Neural cell (in vitro differentiated cells): ENCODE results near the gene SMG6. TPM values are rescaled to one million over a fixed set of nuclear protein-coding genes. Genes with fewer than 3 reads are reported as not detected.

Source experiments
- H2AFZ ChIP-seq: fragments of 200-600, 300-800 bp; sonication (generic), shearing (Covaris generic); 2 replicates; pipeline ENCODE4 v1.6.0; 2014; ENCODE audit warnings: low read depth, mild to moderate bottlenecking, antibody characterized with exemption, low read length, moderate library complexity
- H3F3A ChIP-seq: fragments of 200-600 bp; shearing (Covaris generic); 2 replicates; pipeline ENCODE4 v1.6.1; 2016; ENCODE audit warnings: mild to moderate bottlenecking, moderate library complexity, mixed read lengths, antibody characterized with exemption, low read length; ENCODE audit not compliant: insufficient read depth, poor library complexity, severe bottlenecking
- H3K27ac ChIP-seq: fragments of 200-600, 300-800 bp; sonication (generic), shearing (Covaris generic); 2 replicates; pipeline ENCODE4 v1.5.1; 2014; ENCODE audit warnings: mild to moderate bottlenecking, low read length, moderate library complexity
- H3K27me3 ChIP-seq: fragments of 300-800, 200-600 bp; sonication (generic), shearing (Covaris generic); 2 replicates; pipeline ENCODE4 v1.6.0; 2014; ENCODE audit warnings: mild to moderate bottlenecking, low read depth, low read length, moderate library complexity; ENCODE audit not compliant: insufficient read depth
- H3K36me3 ChIP-seq: fragments of 300-800, 200-600 bp; sonication (generic), shearing (Covaris generic); 2 replicates; pipeline ENCODE4 v1.5.1; 2014; ENCODE audit warnings: mild to moderate bottlenecking, antibody characterized with exemption, low read length, moderate library complexity; ENCODE audit not compliant: insufficient read depth
- H3K4me2 ChIP-seq: fragments of 300-800, 200-600 bp; sonication (generic), shearing (Covaris generic); 2 replicates; pipeline ENCODE4 v1.6.0; 2014; ENCODE audit warnings: mild to moderate bottlenecking, low read length
- H3K4me3 ChIP-seq: fragments of 300-800, 200-600 bp; sonication (generic), shearing (Covaris generic); 2 replicates; pipeline ENCODE4 v1.5.1; 2014; ENCODE audit warnings: mild to moderate bottlenecking, low read length, moderate library complexity
- H3K79me2 ChIP-seq: fragments of 200-600 bp; shearing (Covaris generic); replicated peaks from 2 replicates; pipeline ENCODE4 v1.6.0; 2014; ENCODE audit warnings: mild to moderate bottlenecking, low read length, moderate library complexity; ENCODE audit not compliant: insufficient read depth
- H3K9ac ChIP-seq: fragments of 300-800, 200-600 bp; sonication (generic), shearing (Covaris generic); 2 replicates; pipeline ENCODE4 v1.6.1; 2016; ENCODE audit warnings: mild to moderate bottlenecking, low read length, mixed read lengths
- H3K9me2 ChIP-seq: fragments of 200-600 bp; shearing (Covaris generic); 2 replicates; pipeline ENCODE4 v1.6.1; 2016; ENCODE audit warnings: mild to moderate bottlenecking, low read length, mixed read lengths; ENCODE audit not compliant: insufficient read depth
- H3K9me3 ChIP-seq: fragments of 200-600, 300-800 bp; sonication (generic), shearing (Covaris generic); 2 replicates; pipeline ENCODE4 v1.6.1; 2016; ENCODE audit warnings: mild to moderate bottlenecking, mixed run types, low read length, moderate library complexity, mixed read lengths
- H4K20me1 ChIP-seq: fragments of 200-600 bp; shearing (Covaris generic); 2 replicates; pipeline ENCODE4 v1.6.1; 2016; ENCODE audit warnings: mild to moderate bottlenecking, mixed run types; ENCODE audit not compliant: insufficient read depth
- CTCF ChIP-seq: fragments of 450-650 bp; IDR thresholded peaks from 2 replicates; pipeline ENCODE4 v1.5.1; 2014; ENCODE audit warnings: antibody characterized with exemption, mild to moderate bottlenecking, moderate library complexity; ENCODE audit not compliant: poor library complexity, severe bottlenecking
- EP300 ChIP-seq: fragments of 450-650 bp; conservative IDR thresholded peaks from 2 replicates; pipeline ENCODE4 v1.6.1; 2014; ENCODE audit warnings: antibody characterized with exemption, mild to moderate bottlenecking, moderate library complexity; ENCODE audit not compliant: poor library complexity, severe bottlenecking
- EZH2 ChIP-seq: fragments of 200-600, 300-800 bp; shearing (Covaris generic), sonication (generic); IDR thresholded peaks from 2 replicates; pipeline ENCODE4 v1.6.1; 2014; ENCODE audit warnings: antibody characterized with exemption, low read length, borderline replicate concordance, mild to moderate bottlenecking; ENCODE audit not compliant: insufficient read depth, poor library complexity, severe bottlenecking
- MXI1 ChIP-seq: fragments of 450-650 bp; conservative IDR thresholded peaks from 2 replicates; pipeline ENCODE4 v1.6.1; 2014; ENCODE audit warnings: antibody characterized with exemption, mild to moderate bottlenecking; ENCODE audit not compliant: poor library complexity, severe bottlenecking
- POLR2AphosphoS5 ChIP-seq: IDR thresholded peaks from 2 replicates; pipeline ENCODE4 v1.6.1; 2012
- RAD21 ChIP-seq: fragments of 450-650 bp; conservative IDR thresholded peaks from 2 replicates; pipeline ENCODE4 v1.6.1; 2014; ENCODE audit warnings: antibody characterized with exemption, mild to moderate bottlenecking, moderate library complexity
- REST ChIP-seq: IDR thresholded peaks from 2 replicates; pipeline ENCODE4 v1.6.1; 2012; ENCODE audit warnings: borderline replicate concordance
- SMC3 ChIP-seq: fragments of 450-650 bp; conservative IDR thresholded peaks from 2 replicates; pipeline ENCODE4 v1.6.1; 2014; ENCODE audit warnings: antibody characterized with exemption, mild to moderate bottlenecking, moderate library complexity; ENCODE audit not compliant: poor library complexity
- TAF1 ChIP-seq: IDR thresholded peaks from 2 replicates; pipeline ENCODE4 v1.6.1; 2012; ENCODE audit warnings: low read depth
- polyA plus RNA-seq: library from polyadenylated mRNA; depleted of rRNA; stranded (reverse); fragments of >200 nt; gene quantifications from 2 replicates; pipeline ENCODE4 v1.2.3, GENCODE V29; 2014

The SMG6 gene
- polyA plus RNA-seq, 1 donor from 2014 or later: 13.9 TPM

- no peaks in the 10 kb centered on the region for H3K36me3 ChIP-seq
- no peak overlapping the region for H3K4me2 ChIP-seq
These were observed 145.8 kb downstream of the SMG6 start for GRCh38 chr17:2157675-2158395.

GRCh38 chr17:2157081-2157480 lies 146.5 kb downstream of the SMG6 start:
- Histone ChIP-seq H3K4me2 (no peak overlapping the region), H3K4me3 (no peak overlapping the region), H3K36me3 (no peaks in the 10 kb centered on the region), H3K9ac (no peak overlapping the region), H3K79me2 (no peaks in the 10 kb centered on the region), H3K27ac (no peak overlapping the region), H3K9me3 (no peaks in the 10 kb centered on the region), H3K27me3 (no peaks in the 10 kb centered on the region), H4K20me1 (no peaks in the 10 kb centered on the region), H2AFZ (no peak overlapping the region), H3F3A (no peaks in the 10 kb centered on the region), H3K9me2 (no peaks in the 10 kb centered on the region)
- no peak for TF ChIP-seq REST
- TF ChIP-seq RAD21: no peak
- TF ChIP-seq EP300: no peak
- no peak for TF ChIP-seq MXI1
- no peak for TF ChIP-seq EZH2
- no peak for TF ChIP-seq TAF1
- TF ChIP-seq POLR2AphosphoS5: no peak
- no peak for TF ChIP-seq SMC3

More at GRCh38 chr17:2157675-2158395, 145.8 kb downstream of the SMG6 start:
- Histone ChIP-seq H3K27me3 (no peaks in the 10 kb centered on the region), H3K9ac (no peak overlapping the region), H2AFZ (no peak overlapping the region), H3F3A (no peaks in the 10 kb centered on the region), H3K79me2 (no peaks in the 10 kb centered on the region), H4K20me1 (no peaks in the 10 kb centered on the region), H3K9me2 (no peaks in the 10 kb centered on the region), H3K4me3 (no peak overlapping the region), H3K9me3 (no peaks in the 10 kb centered on the region), H3K27ac (no peak overlapping the region)
- TF ChIP-seq CTCF (no peak), POLR2AphosphoS5 (no peak), SMC3 (no peak), REST (no peak)
